ENCODE data around the gene ZNF594. TPM values are rescaled to one million over a fixed set of nuclear protein-coding genes. Genes with fewer than 3 reads are reported as not detected.

The ZNF594 gene
- total and polyA plus RNA-seq, 2 donors (not counting 3 experiments of a cell fraction or from before 2014, with no cell fraction given) = 1.2 to 5.8 TPM

GRCh38 chr17:5203178-5203907 is 11.7 kb upstream of the ZNF594 start:
- Histone ChIP-seq H3K79me2 (ENCODE audit: control insufficient read depth, insufficient read depth, low read length) (no peaks in the 10 kb centered on the region), H3K27ac (ENCODE audit: insufficient read depth, low read depth, low read length) (no peak overlapping the region), H2AFZ (ENCODE audit: low read depth, low read length) (no peak overlapping the region), H3K36me3 (ENCODE audit: control insufficient read depth in 2 of 2, extremely low read depth in 1 of 2, insufficient read depth in 2 of 2, low read length in 2 of 2) (no peaks in the 10 kb centered on the region), H3K4me1 (ENCODE audit: control insufficient read depth, extremely low read depth, insufficient read depth, low read length) (no peaks in the 10 kb centered on the region), H3K27me3 (ENCODE audit: control insufficient read depth in 2 of 2, insufficient read depth in 2 of 2, low read length in 2 of 2) (no peaks in the 10 kb centered on the region), H3K9me3 (replicated peaks; ENCODE audit: control insufficient read depth, insufficient read depth, low read length) (no peaks in the 10 kb centered on the region), H4K20me1 (replicated peaks; ENCODE audit: control insufficient read depth, extremely low read depth, insufficient read depth, low read length) (no peaks in the 10 kb centered on the region), H3K9me1 (replicated peaks; ENCODE audit: control insufficient read depth, extremely low read depth, insufficient read depth, low read length) (no peaks in the 10 kb centered on the region), H3K9ac (replicated peaks; ENCODE audit: extremely low read depth, insufficient read depth, low read length) (no peak overlapping the region), H3K4me3 (replicated peaks in 1 of 3; ENCODE audit: insufficient read depth in 1 of 3, low read depth in 1 of 3, low read length in 3 of 3) (no peak overlapping the region), H3K4me2 (ENCODE audit: insufficient read depth, low read length) (no peak overlapping the region)
- DNase-seq (ENCODE audit: low read depth, low spot score) = no peak
- no TSS peak for BruUV-seq (replicated peaks)
- dilution Hi-C loops (cut with MboI; ENCODE audit: extremely low pct_ligation_motif_present, low sequenced_read_pairs) (no loop called here), intact Hi-C loops (cut with micrococcal nuclease) (no loop called here)
- ChIA-PET POLR2A (no interaction called here), CTCF (interaction anchor here (1.1 kb wide), 1 partner anchor 38 kb away, joined by 3 read pairs; no protein-coding TSS in a partner anchor)
- no peak for FAIRE-seq
- TF ChIP-seq FOS (IDR thresholded peaks at IDR 0.05; ENCODE audit: borderline replicate concordance, insufficient read depth, low read length) (no peak), JUN (IDR thresholded peaks at IDR 0.05; ENCODE audit: borderline replicate concordance, insufficient read depth, insufficient read length, low read depth) (no peak), GATA2 (IDR thresholded peaks at IDR 0.05; ENCODE audit: insufficient read depth, insufficient read length, low read depth, low read length) (no peak), MYC (IDR thresholded peaks at IDR 0.05; ENCODE audit: low read depth, low read length) (no peak), POLR2AphosphoS5 (IDR thresholded peaks at IDR 0.05; ENCODE audit: insufficient read depth, low read depth, low read length) (no peak), POLR2A (IDR thresholded peaks at IDR 0.05; ENCODE audit: low read depth, low read length) (no peak), CTCF (IDR thresholded peaks at IDR 0.05; ENCODE audit: extremely low read depth in 1 of 2, insufficient read depth in 1 of 2, low read depth in 1 of 2, low read length in 2 of 2) (no peak), EZH2 (IDR thresholded peaks at IDR 0.05; ENCODE audit: borderline replicate concordance, low read depth, low read length, severe bottlenecking) (no peak), MAX (IDR thresholded peaks at IDR 0.05; ENCODE audit: insufficient read depth, insufficient read length) (no peak)

All from endothelial cell of umbilical vein (primary cell).